Loucy (cell line): ENCODE results near the gene RAB40B.

Experiments
- EZH2phosphoT487 ChIP-seq: fragments of 200-600 bp; IDR thresholded peaks from 2 replicates; pipeline ENCODE4 v1.6.1; 2018; ENCODE audit warnings: antibody characterized with exemption, mild to moderate bottlenecking, moderate library complexity, borderline replicate concordance
- TF ChIP-seq, protein P1 (sequence below): fragments of 200-600 bp; sonication (generic); conservative IDR thresholded peaks from 2 replicates; pipeline ENCODE4 v1.5.1; 2014; ENCODE audit warnings: mild to moderate bottlenecking, antibody characterized with exemption, low read length

DNA sequence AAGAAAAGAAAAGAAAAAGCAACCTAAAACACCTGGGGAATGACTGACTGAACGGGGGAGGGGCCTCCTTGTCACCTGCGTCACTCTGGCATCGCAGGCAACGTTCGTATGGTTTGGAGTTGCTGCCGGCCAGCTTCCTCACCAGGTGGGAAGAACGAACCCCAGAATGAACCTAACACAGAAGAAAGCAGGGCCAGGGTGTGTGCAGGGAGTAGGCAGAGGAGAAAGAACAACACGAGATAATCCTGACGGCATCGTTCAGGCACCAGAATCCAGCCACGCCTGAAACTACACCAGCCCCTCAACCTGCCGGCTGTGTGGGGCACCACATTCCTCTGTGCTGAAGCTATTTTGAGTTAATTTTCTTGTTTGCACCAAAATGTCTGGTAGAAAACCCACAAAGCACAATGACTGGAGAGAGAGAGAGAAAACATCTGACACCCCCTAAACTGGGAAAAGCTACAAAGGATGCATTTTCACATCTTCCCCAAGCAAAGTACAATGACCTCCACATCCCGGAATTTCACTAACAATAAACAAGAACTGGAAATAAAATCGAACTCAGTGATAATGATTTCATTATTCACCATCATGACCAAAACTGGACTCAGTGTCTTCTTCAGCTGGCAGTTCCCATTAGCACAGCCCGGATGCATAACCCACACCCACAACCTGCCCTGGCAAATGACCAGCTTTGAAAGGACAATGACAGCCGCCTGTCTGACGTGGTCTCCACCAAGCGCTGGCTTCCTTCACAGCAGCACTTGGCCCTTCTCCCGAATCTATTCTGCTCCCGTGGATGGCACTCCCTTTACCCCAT lies 23.6 kb downstream of the RAB40B start:
- TF ChIP-seq, protein P1, sequence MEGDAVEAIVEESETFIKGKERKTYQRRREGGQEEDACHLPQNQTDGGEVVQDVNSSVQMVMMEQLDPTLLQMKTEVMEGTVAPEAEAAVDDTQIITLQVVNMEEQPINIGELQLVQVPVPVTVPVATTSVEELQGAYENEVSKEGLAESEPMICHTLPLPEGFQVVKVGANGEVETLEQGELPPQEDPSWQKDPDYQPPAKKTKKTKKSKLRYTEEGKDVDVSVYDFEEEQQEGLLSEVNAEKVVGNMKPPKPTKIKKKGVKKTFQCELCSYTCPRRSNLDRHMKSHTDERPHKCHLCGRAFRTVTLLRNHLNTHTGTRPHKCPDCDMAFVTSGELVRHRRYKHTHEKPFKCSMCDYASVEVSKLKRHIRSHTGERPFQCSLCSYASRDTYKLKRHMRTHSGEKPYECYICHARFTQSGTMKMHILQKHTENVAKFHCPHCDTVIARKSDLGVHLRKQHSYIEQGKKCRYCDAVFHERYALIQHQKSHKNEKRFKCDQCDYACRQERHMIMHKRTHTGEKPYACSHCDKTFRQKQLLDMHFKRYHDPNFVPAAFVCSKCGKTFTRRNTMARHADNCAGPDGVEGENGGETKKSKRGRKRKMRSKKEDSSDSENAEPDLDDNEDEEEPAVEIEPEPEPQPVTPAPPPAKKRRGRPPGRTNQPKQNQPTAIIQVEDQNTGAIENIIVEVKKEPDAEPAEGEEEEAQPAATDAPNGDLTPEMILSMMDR, result no peak
- TF ChIP-seq EZH2phosphoT487, result no peak
